Right lobe of liver (tissue), 4 donors: ENCODE data around the gene CSH2.
"Not testable (repeated sequence)": the region's sequence is repeated elsewhere in the genome, so short reads cannot be mapped to it uniquely, and the experiment has no call there.

Experiments
- CTCF ChIP-seq, 4 donors: fragments of 200-600 bp in 3 of 4; fragments of 450-650 bp in 1 of 4; IDR thresholded peaks; one replicate each; pipeline versions ENCODE4 v1.5.1 to v1.8.0; 2016 to 2022; ENCODE audit warnings: antibody characterized with exemption in 4 of 4, mild to moderate bottlenecking in 2 of 4
- POLR2A ChIP-seq: fragments of 450-650 bp; IDR thresholded peaks from one replicate; pipeline ENCODE4 v1.6.1; 2017; ENCODE audit warnings: antibody characterized with exemption, mild to moderate bottlenecking
- donor health status: DM: no; HTN: no; CAD: no.
- donor health status: DM: no; HTN: no; CAD: no.
- donor health status: DM: no; HTN: yes; CAD: no.

GRCh38 chr17:63907161-63907778, 33.8 kb upstream of the CSH2 start:
- not testable (repeated sequence) for TF ChIP-seq POLR2A
- peak in 1 of 4 donors; percentile 4 for TF ChIP-seq CTCF (IDR thresholded peaks at IDR 0.05)
